GM10847 (cell line): ENCODE data around the gene AMER2.

Experiments
- POLR2A ChIP-seq: IDR thresholded peaks from 2 replicates; pipeline ENCODE4 v1.6.1; 2011; ENCODE audit not compliant: insufficient read length; ENCODE audit errors: extremely low read depth

The AMER2 gene, protein sequence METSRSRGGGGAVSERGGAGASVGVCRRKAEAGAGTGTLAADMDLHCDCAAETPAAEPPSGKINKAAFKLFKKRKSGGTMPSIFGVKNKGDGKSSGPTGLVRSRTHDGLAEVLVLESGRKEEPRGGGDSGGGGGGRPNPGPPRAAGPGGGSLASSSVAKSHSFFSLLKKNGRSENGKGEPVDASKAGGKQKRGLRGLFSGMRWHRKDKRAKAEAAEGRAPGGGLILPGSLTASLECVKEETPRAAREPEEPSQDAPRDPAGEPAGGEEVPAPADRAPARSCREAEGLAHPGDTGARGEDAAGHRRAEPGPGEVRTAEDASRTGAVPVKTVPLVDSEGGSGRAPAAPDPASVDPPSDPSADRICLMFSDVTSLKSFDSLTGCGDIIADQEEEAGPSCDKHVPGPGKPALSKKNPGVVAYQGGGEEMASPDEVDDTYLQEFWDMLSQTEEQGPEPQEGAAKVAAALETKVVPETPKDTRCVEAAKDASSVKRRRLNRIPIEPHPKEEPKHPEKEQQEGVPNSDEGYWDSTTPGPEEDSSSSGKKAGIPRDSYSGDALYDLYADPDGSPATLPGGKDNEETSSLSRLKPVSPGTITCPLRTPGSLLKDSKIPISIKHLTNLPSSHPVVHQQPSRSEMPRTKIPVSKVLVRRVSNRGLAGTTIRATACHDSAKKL

DNA sequence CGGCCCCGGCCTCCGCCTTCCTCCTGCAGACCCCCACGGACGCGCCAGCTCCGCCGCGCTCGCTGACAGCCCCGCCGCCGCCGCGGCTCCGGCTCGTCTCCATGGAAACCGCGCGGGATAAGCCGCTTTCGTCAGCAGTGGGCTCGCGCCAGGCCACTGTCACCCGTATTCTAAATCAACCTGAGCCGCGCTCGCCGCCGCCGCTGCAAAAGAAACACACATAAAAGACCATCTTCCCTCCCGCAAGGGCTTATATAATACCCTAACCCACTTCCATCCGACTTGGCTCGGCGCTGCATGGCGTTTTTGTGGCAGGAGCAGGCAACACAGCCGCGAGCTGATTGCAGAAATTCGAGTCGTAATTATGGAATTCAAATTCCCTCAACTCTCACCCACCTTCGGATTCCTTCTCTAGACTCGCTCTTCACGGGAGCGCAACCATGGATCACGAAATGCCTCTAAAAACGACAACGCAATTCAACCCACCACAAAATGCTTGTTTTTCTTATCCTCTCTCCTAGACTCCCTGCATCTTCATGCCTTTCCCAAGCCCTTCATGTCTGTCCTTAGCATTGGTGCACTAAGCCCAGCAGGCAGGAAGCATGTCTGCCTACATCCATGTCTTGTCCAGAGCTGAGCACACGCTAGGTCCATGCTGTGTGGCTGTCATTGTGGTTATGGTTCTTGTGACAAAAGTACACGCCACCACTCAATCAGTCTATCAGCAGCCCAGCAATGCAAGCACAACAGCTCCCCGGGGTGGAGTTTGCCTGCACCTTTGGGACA lies at the start of gene AMER2:
Gene AMER2, minus strand, starts transcription at position 772 of the 786 bp plus-strand sequence. Its CDS starts 669 bp downstream, at position 103.
- TF ChIP-seq POLR2A: no peak

DNA sequence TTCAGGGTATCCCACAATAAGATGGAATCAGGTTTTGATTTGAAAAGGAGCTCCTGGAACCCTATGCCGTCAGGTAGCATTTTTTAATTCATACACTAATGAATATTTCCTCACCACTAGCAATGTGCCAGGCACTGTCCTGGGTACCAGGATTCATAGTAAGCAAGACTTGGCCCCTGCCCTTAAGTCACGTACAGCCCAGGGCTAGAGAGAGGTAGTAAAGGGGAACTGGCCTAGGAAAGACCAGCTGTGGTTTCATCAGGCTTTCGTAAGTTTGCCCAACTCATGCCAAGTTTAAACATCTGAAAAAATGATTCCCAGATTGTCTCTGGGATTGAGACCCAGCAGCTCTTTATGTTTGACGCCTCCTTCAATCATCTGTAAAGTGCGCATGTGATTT lies 45.9 kb upstream of the AMER2 start:
- no peak for TF ChIP-seq POLR2A

- TF ChIP-seq POLR2A: no peak
Measured at GRCh38 chr13:25217023-25217885, 45.2 kb upstream of the AMER2 start.

- no peak for TF ChIP-seq POLR2A
Measured at GRCh38 chr13:25215253-25215575, 43.1 kb upstream of the AMER2 start.

GRCh38 chr13:25214491-25215252 lies 42.6 kb upstream of the AMER2 start:
- no peak for TF ChIP-seq POLR2A

- no peak for TF ChIP-seq POLR2A
Measured at GRCh38 chr13:25213715-25214114, 41.6 kb upstream of the AMER2 start.

GRCh38 chr13:25210842-25211569 lies 38.9 kb upstream of the AMER2 start:
- no peak for TF ChIP-seq POLR2A

- no peak for TF ChIP-seq POLR2A
Measured at GRCh38 chr13:25207291-25207810, 35.3 kb upstream of the AMER2 start.

DNA sequence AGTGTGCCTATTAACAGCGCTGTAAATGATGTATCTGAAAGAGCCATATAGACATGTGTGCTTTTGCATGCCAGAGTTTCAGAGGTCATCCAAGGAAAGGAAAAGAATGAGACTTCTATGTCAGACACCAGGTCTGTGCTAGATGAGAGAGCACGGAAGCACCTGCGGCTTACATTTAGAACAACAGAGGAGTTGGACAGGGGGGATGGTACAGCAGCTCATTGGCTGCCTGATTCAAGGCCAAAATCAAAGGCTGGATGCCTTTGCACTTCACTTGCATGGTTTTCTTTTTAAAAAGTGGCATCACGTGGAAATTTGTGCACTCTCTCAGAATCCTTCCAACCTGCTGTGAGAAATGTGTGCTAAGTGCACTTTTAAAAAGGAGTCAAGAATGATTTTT lies 32.8 kb upstream of the AMER2 start:
- no peak for TF ChIP-seq POLR2A

DNA sequence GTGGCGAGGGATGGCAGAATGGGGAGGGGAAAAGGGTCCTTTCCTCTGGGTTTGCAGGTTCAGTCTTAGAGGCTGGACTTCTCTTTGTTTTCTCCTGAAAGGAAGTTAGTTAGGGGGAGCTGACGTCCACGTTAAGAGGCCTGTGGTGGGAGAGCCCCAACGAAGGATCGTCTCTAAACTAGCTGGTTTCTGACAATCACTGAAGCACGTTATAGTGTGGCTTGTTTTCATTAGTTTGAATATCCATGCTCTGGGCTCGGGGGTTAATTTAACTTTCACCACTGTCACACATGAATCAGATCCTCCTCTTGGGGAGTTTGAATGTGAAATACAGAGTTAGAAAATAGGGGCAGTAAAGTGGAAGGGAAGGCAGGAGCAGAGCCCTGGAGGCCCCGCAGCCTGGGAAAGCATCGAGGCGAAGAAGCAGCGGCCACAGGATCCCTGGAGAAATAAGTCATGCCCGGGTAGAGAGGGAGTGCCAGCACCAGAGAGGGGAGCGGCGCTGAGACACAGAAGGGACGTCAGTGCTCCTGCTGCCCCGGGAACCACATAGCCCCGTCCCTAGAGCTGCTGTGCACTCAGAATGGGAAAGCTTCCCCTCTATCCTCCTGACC lies 31.1 kb upstream of the AMER2 start:
- TF ChIP-seq POLR2A: no peak

DNA sequence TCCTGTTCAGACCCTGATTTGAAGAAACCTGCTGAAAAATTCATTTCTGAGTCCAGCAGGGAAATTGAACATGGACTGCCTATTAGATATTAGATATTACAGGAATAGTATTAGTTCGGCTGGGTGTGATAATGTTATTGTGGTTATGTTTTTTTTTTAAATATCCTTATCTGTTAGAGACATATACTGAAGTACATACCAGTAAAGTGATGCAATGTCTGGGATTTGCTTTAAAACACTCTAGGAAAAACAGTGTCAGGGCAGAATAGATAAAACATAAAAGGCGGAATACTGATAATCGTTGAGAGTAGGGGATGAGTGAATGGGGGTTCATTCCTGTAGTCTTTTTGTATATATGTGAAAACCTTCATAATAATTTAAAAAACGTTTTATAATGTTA lies 28.7 kb upstream of the AMER2 start:
- no peak for TF ChIP-seq POLR2A

DNA sequence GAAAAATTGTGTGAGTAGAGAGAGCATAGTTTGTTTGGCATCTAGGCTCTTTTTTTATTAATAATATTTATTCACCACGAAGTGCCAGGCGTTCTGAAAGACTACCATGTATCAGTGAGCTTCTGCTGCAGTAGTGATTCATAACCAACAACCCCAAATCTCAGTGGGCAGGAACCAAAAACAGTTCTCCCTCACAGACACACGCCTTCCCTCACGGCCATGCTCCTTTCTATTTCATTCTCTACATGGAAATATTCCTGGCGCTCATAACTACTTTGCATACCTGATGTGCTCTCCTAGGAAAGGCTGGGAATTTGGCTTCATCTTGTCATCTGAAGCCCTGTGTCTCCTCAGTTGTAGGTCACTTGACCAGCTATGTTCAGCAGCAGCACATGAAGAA lies 26.6 kb upstream of the AMER2 start:
- TF ChIP-seq POLR2A: no peak

GRCh38 chr13:25196971-25197370 lies 24.9 kb upstream of the AMER2 start:
- no peak for TF ChIP-seq POLR2A
